HG03378 (cell line): Measurements from ENCODE around the gene TMEM62.
A peak's percentile ranks its signal among the peaks of the same experiment; 100 is the strongest.
"Not testable (repeated sequence)": the region's sequence is repeated elsewhere in the genome, so short reads cannot be mapped to it uniquely, and the experiment has no call there.

Source experiments
- ATAC-seq: cut with Tn5 transposase; IDR thresholded peaks from one replicate; pipeline ENCODE4 v1.9.1; 2021; ENCODE audit warnings: mild to moderate bottlenecking, moderate library complexity; ENCODE audit not compliant: unreplicated experiment

Gene TMEM62

GRCh38 chr15:43118829-43119228 lies 14.6 kb upstream of the TMEM62 start:
- ATAC-seq = peak; percentile 49

- no peak for ATAC-seq
These were observed 11.5 kb upstream of the TMEM62 start for GRCh38 chr15:43121863-43122262.

- ATAC-seq = no peak
These were observed 8.2 kb upstream of the TMEM62 start for GRCh38 chr15:43125100-43125661.

- no peak for ATAC-seq
These were observed 7.0 kb upstream of the TMEM62 start for GRCh38 chr15:43126356-43126755.

- no peak for ATAC-seq
These were observed 5.6 kb upstream of the TMEM62 start for GRCh38 chr15:43127752-43128151.

- not testable (repeated sequence) for ATAC-seq
These were observed 5.0 kb upstream of the TMEM62 start for GRCh38 chr15:43128174-43128979.

- no peak for ATAC-seq
These were observed 4.4 kb upstream of the TMEM62 start for GRCh38 chr15:43128980-43129335.

GRCh38 chr15:43132830-43133429 lies 456 bp upstream of the TMEM62 start:
- no peak for ATAC-seq

GRCh38 chr15:43134157-43134635 lies 810 bp downstream of the TMEM62 start:
- peak; percentile 13 for ATAC-seq

GRCh38 chr15:43135351-43135750 lies 2.0 kb downstream of the TMEM62 start:
- no peak for ATAC-seq

GRCh38 chr15:43143203-43143941 lies 10.0 kb downstream of the TMEM62 start:
- no peak for ATAC-seq

GRCh38 chr15:43144512-43144911 lies 11.1 kb downstream of the TMEM62 start:
- no peak for ATAC-seq

GRCh38 chr15:43146184-43146583 lies 12.8 kb downstream of the TMEM62 start:
- ATAC-seq = no peak

- ATAC-seq = no peak
These were observed 17.0 kb downstream of the TMEM62 start for GRCh38 chr15:43150191-43150929.

GRCh38 chr15:43151688-43152087 lies 18.3 kb downstream of the TMEM62 start:
- no peak for ATAC-seq

- no peak for ATAC-seq
These were observed 19.9 kb downstream of the TMEM62 start for GRCh38 chr15:43153269-43153668.

- ATAC-seq = no peak
These were observed 32.5 kb downstream of the TMEM62 start for GRCh38 chr15:43165801-43166325.

GRCh38 chr15:43167261-43167660 lies 33.9 kb downstream of the TMEM62 start:
- not testable (repeated sequence) for ATAC-seq

GRCh38 chr15:43168192-43169107 lies 35.1 kb downstream of the TMEM62 start:
- no peak for ATAC-seq
